ENCODE results near the gene C5orf58. TPM values are rescaled to one million over a fixed set of nuclear protein-coding genes. Genes with fewer than 3 reads are reported as not detected.

The C5orf58 gene
- total RNA-seq, 1 donor from 2014 or later, result not detected

DNA sequence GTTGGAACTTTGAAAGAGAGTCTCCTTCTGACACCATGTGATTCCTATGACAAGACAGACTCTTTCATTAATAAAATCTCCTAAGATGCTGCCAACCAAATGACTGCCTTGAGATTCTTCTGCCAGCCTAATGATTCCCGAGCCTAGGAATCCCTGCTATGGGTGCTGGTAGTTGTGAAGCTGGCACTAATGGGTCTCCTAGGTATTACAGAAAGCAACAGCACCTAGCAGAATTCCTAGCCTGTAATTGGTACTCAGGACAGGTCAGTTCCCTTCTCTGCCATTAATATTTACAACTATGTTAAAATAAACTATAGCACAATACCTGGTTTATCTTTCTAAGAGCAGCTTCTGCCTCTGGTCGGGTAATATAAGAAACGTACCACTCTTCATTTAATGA, 19.3 kb downstream of the C5orf58 start:
- Histone ChIP-seq H3K79me2 (ENCODE audit: low read depth) (no peaks in the 10 kb centered on the region), H3K4me1 (peaks cover 62% of the 10 kb centered on the region), H3K4me3 (no peak overlapping the region), H2AFZ (replicated peaks) (no peak overlapping the region), H3K9me3 (ENCODE audit: low read depth) (no peaks in the 10 kb centered on the region), H4K20me1 (ENCODE audit: low read depth) (no peaks in the 10 kb centered on the region), H3K9ac (no peak overlapping the region), H3F3A (ENCODE audit: low read depth) (peaks cover 4% of the 10 kb centered on the region), H3K36me3 (no peaks in the 10 kb centered on the region), H3K4me2 (peak overlapping the region; percentile 39), H3K27me3 (no peaks in the 10 kb centered on the region), H3K27ac (no peak overlapping the region)
- TF ChIP-seq EZH2phosphoT487 (IDR thresholded peaks at IDR 0.05) (no peak), EZH2 (IDR thresholded peaks at IDR 0.05) (no peak)
- TF ChIP-seq, protein P1, sequence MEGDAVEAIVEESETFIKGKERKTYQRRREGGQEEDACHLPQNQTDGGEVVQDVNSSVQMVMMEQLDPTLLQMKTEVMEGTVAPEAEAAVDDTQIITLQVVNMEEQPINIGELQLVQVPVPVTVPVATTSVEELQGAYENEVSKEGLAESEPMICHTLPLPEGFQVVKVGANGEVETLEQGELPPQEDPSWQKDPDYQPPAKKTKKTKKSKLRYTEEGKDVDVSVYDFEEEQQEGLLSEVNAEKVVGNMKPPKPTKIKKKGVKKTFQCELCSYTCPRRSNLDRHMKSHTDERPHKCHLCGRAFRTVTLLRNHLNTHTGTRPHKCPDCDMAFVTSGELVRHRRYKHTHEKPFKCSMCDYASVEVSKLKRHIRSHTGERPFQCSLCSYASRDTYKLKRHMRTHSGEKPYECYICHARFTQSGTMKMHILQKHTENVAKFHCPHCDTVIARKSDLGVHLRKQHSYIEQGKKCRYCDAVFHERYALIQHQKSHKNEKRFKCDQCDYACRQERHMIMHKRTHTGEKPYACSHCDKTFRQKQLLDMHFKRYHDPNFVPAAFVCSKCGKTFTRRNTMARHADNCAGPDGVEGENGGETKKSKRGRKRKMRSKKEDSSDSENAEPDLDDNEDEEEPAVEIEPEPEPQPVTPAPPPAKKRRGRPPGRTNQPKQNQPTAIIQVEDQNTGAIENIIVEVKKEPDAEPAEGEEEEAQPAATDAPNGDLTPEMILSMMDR (IDR thresholded peaks at IDR 0.05), result no peak
- no peaks in the 10 kb centered on the region for H3K36me3 Mint-ChIP-seq
- H3K4me3 Mint-ChIP-seq, result no peak overlapping the region
- DNase-seq (ENCODE audit: low spot score), result no peak
- no peaks in the 10 kb centered on the region for H3K9me3 Mint-ChIP-seq
- peaks cover 13% of the 10 kb centered on the region for H3K4me1 Mint-ChIP-seq
- H3K27me3 Mint-ChIP-seq (ENCODE audit: insufficient read depth, low read depth), result peaks cover 11% of the 10 kb centered on the region
- H3K27ac Mint-ChIP-seq, result no peak overlapping the region

DNA sequence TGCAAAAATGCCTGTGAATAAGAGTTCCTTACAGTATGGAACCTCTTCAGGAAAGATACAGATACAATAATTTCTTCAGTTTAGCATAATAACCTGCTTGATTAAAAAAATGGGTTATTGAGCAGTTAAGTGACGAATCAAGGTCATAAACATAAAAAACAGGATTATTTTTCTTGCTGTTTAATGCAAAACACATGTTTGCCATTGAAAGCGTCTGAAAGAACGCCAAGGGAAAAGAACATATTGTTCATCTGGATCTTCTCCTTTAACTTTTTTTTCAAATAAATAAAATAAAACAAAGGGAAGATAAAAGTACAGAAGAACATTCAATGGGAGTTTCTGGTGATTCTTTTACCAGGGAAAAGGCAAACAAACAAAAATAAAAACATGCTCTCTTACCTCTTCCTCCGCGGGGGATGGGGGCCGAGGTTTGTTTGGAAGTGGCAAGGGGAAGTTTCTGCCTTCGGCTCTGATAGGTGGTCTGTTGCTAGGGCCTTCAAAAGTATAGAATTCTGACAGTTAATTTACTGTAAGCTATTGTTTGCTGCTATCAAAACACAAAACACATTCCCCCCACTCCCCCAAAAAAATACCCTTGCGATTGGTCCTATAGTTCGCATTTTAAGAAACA, 20.1 kb downstream of the C5orf58 start:
- peaks cover 11% of the 10 kb centered on the region for H3K27me3 Mint-ChIP-seq (ENCODE audit: insufficient read depth, low read depth)
- TF ChIP-seq EZH2 (IDR thresholded peaks at IDR 0.05) (no peak), EZH2phosphoT487 (IDR thresholded peaks at IDR 0.05) (no peak)
- TF ChIP-seq, protein P1 (IDR thresholded peaks at IDR 0.05), result no peak
- H3K4me3 Mint-ChIP-seq, result no peak overlapping the region
- DNase-seq (ENCODE audit: low spot score), result no peak
- no peaks in the 10 kb centered on the region for H3K79me2 ChIP-seq (ENCODE audit: low read depth)
- H3K36me3 Mint-ChIP-seq, result no peaks in the 10 kb centered on the region
- no peak overlapping the region for H3K4me3 ChIP-seq
- H2AFZ ChIP-seq (replicated peaks), result no peak overlapping the region
- no peaks in the 10 kb centered on the region for H3F3A ChIP-seq (ENCODE audit: low read depth)
- no peak overlapping the region for H3K27ac Mint-ChIP-seq
- H3K36me3 ChIP-seq, result no peaks in the 10 kb centered on the region
- H3K27ac ChIP-seq, result no peak overlapping the region
- H3K9ac ChIP-seq, result no peak overlapping the region
- H3K4me1 Mint-ChIP-seq, result peaks cover 20% of the 10 kb centered on the region
- H3K4me2 ChIP-seq, result peak overlapping the region; percentile 48
- H3K9me3 ChIP-seq (ENCODE audit: low read depth), result no peaks in the 10 kb centered on the region
- no peaks in the 10 kb centered on the region for H4K20me1 ChIP-seq (ENCODE audit: low read depth)
- no peaks in the 10 kb centered on the region for H3K27me3 ChIP-seq
- no peaks in the 10 kb centered on the region for H3K9me3 Mint-ChIP-seq
- H3K4me1 ChIP-seq, result peaks cover 61% of the 10 kb centered on the region

DNA sequence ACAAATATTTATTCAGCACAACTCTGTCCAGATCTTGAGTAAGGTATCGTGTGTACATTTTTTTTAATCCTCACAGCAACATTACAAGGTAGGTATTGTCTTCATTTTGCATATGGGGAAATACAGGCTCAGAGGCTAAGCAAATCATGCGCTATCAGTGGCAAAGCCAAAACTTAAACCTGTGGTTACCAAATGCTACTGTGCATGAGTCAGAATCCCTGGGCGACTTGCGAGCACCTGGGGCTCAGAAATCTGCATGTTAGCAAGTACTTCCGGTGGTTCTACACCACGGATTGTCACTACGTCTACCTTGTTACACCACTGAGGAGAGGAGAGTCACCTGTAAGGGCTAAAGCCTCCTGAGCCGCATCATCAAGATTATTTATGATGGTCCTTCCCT, 21.3 kb downstream of the C5orf58 start:
- H3K27me3 ChIP-seq, result no peaks in the 10 kb centered on the region
- H3K27ac ChIP-seq, result no peak overlapping the region
- Mint-ChIP-seq H3K4me1 (peaks cover 24% of the 10 kb centered on the region), H3K9me3 (no peaks in the 10 kb centered on the region), H3K36me3 (no peaks in the 10 kb centered on the region), H3K27ac (no peak overlapping the region), H3K4me3 (no peak overlapping the region), H3K27me3 (ENCODE audit: insufficient read depth, low read depth) (peaks cover 9% of the 10 kb centered on the region)
- no peak overlapping the region for H3K4me2 ChIP-seq
- no peaks in the 10 kb centered on the region for H3K9me3 ChIP-seq (ENCODE audit: low read depth)
- peaks cover 61% of the 10 kb centered on the region for H3K4me1 ChIP-seq
- TF ChIP-seq EZH2phosphoT487 (IDR thresholded peaks at IDR 0.05), result no peak
- TF ChIP-seq EZH2 (IDR thresholded peaks at IDR 0.05), result no peak
- TF ChIP-seq, protein P1 (IDR thresholded peaks at IDR 0.05), result no peak
- no peak overlapping the region for H3K9ac ChIP-seq
- H3K36me3 ChIP-seq, result no peaks in the 10 kb centered on the region
- DNase-seq (ENCODE audit: low spot score), result no peak
- H2AFZ ChIP-seq (replicated peaks), result no peak overlapping the region
- H3K79me2 ChIP-seq (ENCODE audit: low read depth), result no peaks in the 10 kb centered on the region
- no peaks in the 10 kb centered on the region for H4K20me1 ChIP-seq (ENCODE audit: low read depth)
- no peak overlapping the region for H3K4me3 ChIP-seq
- no peaks in the 10 kb centered on the region for H3F3A ChIP-seq (ENCODE audit: low read depth)

All from neural progenitor cell (in vitro differentiated cells).